Activated T-cell treated with anti-CD3 and anti-CD28 coated beads for 1 hour (primary cell): ENCODE data around the gene FAM3B.

Experiments used
- DNase-seq: peaks from one replicate; pipeline ENCODE4 v3.0.0-alpha.2; 2020; ENCODE audit warnings: low read depth

Gene FAM3B

GRCh38 chr21:41398251-41398650 lies 81.7 kb downstream of the FAM3B start:
- no peak for DNase-seq

- no peak for DNase-seq
Measured at GRCh38 chr21:41398831-41399230, 82.2 kb downstream of the FAM3B start.

- DNase-seq: no peak
Measured at GRCh38 chr21:41399246-41399800, 82.7 kb downstream of the FAM3B start.

- no peak for DNase-seq
Measured at GRCh38 chr21:41402231-41402630, 85.6 kb downstream of the FAM3B start.

GRCh38 chr21:41402796-41403195 lies 86.2 kb downstream of the FAM3B start:
- no peak for DNase-seq

GRCh38 chr21:41403331-41403730 lies 86.7 kb downstream of the FAM3B start:
- no peak for DNase-seq

- DNase-seq: no peak
Measured at GRCh38 chr21:41403966-41404365, 87.4 kb downstream of the FAM3B start.

GRCh38 chr21:41405321-41405720 lies 88.7 kb downstream of the FAM3B start:
- DNase-seq: no peak

- no peak for DNase-seq
Measured at GRCh38 chr21:41406340-41406739, 89.7 kb downstream of the FAM3B start.
